ENCODE results near the gene MAML2.

Gene MAML2

DNA sequence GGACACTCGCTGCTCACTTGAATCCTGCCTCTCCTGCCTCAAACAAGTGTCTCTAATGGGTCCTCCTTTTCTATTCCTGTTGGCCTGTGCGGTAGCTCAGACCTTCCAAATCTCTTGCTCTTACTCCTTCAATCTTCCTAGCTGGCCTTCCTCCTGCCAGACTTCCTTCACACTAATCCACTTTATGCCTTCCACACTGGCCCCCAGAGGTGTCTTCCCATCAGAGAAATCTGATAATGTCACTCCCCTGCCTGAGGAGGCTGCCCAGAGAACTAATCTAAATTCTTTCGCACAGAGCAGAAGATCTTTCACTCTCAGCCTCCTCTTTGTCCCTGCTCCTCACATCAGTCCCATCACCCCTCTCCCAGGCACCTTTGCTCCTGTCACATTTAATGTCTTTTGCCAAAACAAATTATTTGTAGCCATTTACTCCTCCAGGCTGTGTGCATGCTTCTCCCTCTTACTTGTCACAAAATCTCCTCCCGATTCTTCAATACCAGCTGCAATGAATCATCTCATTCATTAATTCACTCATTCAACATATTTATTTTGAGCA lies 175.7 kb downstream of the MAML2 start:
- in situ Hi-C loops (cut with MboI; ENCODE audit: low sequenced_read_pairs): no loop called here

- in situ Hi-C loops (cut with MboI; ENCODE audit: low sequenced_read_pairs): no loop called here
Observed at GRCh38 chr11:96162816-96163499, 180.0 kb downstream of the MAML2 start.

GRCh38 chr11:96161307-96162089 lies 181.5 kb downstream of the MAML2 start:
- in situ Hi-C loops (cut with MboI; ENCODE audit: low sequenced_read_pairs): no loop called here

DNA sequence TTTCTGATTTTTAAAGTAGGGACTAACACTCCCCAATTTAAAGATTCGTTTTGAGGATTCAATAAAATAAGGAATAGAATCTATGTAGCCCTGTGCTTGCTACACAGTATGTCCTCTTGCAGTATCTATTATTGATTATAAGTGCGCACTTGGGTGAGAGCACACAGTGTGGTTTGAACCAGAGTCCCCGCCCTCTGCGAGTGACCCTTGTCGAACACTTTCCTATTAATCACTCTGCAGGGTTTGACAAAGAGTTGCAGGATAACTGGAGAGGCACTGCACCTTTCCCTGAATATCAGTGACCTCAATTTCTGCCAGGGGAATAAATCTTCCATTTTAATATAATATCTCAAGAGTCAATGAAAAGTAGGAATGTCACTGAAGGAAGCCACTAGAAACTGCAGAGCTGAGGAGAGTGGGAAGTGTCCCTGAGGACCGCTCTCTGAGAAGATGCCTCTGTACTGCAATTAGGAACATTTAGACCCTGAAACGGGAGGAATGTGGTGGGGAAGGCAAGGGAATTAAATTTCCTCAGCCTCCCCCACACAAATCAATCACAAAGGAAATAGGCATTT lies 182.2 kb downstream of the MAML2 start:
- in situ Hi-C loops (cut with MboI; ENCODE audit: low sequenced_read_pairs): no loop called here

- in situ Hi-C loops (cut with MboI; ENCODE audit: low sequenced_read_pairs): no loop called here
Observed at GRCh38 chr11:96159968-96160367, 183.0 kb downstream of the MAML2 start.

- in situ Hi-C loops (cut with MboI; ENCODE audit: low sequenced_read_pairs): no loop called here
Observed at GRCh38 chr11:96158126-96158525, 184.9 kb downstream of the MAML2 start.

- in situ Hi-C loops (cut with MboI; ENCODE audit: low sequenced_read_pairs): no loop called here
Observed at GRCh38 chr11:96157517-96157873, 185.5 kb downstream of the MAML2 start.

DNA sequence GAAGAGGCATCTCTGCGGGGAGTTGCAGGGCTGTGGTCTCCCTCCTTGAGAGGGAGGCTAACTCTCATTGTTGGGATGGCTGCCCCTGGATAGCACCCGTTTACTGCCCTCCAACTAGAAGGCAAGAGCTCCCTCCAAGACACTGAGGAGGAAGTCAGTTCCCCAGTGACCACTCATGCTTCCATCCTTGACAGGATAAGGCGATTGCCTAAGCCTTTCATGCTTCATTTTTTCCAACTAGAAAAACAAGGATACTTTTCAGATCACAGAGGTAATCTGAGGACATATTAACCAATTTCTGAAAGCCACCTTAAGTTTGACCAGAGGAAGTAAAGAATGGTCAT lies 186.6 kb downstream of the MAML2 start:
- in situ Hi-C loops (cut with MboI; ENCODE audit: low sequenced_read_pairs): no loop called here

- in situ Hi-C loops (cut with MboI; ENCODE audit: low sequenced_read_pairs): no loop called here
Observed at GRCh38 chr11:96155627-96156378, 187.2 kb downstream of the MAML2 start.

GRCh38 chr11:96154802-96155520 lies 188.0 kb downstream of the MAML2 start:
- in situ Hi-C loops (cut with MboI; ENCODE audit: low sequenced_read_pairs): no loop called here

DNA sequence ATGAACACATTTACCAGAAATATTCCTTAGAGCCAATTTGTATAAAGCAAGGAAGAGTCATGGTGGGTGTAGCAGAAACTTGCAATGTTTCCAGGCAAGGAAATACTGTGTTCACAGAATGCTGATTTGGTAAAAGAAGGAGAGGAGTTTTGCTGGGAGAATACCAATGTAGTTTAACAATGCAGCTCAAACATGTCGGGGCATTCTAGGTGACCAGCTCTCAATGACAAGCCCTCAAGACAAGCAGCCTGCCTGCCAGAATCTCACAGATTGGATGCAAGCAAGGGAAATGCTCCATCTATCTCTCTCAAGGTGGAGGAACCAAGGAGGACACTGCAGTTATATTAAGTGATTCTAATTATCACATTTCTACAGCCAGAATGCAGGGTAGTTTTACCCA lies 190.4 kb downstream of the MAML2 start:
- in situ Hi-C loops (cut with MboI; ENCODE audit: low sequenced_read_pairs): no loop called here

DNA sequence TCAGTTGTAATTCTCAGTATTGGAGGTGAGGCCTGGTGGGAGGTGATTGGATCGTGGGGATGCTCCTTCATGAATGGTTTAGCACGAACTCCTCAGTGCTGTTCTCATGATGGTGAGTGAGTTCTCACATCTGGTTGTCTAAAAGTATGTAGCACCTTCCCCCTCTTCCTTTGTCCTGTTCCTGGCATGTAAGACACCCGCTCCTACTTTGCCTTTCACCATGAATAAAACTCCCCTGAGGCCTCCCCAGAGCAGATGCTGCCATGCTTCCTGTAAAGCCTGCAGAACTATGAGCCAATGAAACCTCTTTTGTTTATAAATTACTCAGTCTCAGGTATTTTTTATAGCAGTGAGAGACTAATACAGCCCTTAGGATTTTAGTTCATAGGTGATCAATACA lies 191.5 kb downstream of the MAML2 start:
- in situ Hi-C loops (cut with MboI; ENCODE audit: low sequenced_read_pairs): no loop called here

- in situ Hi-C loops (cut with MboI; ENCODE audit: low sequenced_read_pairs): no loop called here
Observed at GRCh38 chr11:96150609-96151008, 192.4 kb downstream of the MAML2 start.

- in situ Hi-C loops (cut with MboI; ENCODE audit: low sequenced_read_pairs): no loop called here
Observed at GRCh38 chr11:96149743-96150555, 193.0 kb downstream of the MAML2 start.

- in situ Hi-C loops (cut with MboI; ENCODE audit: low sequenced_read_pairs): no loop called here
Observed at GRCh38 chr11:96147906-96148486, 195.0 kb downstream of the MAML2 start.

DNA sequence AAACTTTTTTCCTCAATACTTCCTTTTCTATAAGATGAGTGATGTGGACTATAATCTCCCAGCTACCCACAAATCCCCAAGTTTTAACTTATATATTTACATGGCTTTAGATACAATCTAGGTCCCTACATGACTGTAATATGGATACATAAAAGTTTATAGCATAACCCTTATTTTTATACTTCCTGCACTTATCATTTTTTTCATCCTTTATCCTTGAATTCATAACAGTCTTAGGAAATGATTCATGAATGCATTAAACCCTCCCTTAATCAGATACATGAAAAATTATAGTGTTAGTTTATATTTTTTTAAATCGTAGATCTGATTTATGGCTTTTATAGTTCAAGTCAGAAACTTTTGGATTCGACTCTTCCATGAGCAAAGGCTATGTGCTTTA lies 195.8 kb downstream of the MAML2 start:
- in situ Hi-C loops (cut with MboI; ENCODE audit: low sequenced_read_pairs): no loop called here

DNA sequence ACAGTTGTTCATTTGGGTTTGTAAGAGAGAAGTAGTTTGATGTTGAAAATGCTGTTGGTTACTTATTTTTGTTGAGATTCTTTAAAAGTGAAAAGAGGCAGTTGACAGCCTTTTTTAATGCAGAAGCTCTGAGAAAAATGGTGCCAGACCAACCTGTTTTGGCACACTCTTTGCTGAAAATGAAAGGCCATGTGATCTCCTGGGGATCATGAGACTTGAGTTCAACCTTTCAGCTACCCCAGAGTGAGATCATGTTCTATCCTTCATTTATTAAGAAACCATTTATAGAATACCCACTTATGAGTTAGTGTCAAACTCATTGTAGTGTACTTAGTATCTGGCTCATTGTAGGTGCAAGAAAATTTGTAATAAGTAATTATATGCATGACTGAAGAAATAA lies 196.2 kb downstream of the MAML2 start:
- in situ Hi-C loops (cut with MboI; ENCODE audit: low sequenced_read_pairs): no loop called here

DNA sequence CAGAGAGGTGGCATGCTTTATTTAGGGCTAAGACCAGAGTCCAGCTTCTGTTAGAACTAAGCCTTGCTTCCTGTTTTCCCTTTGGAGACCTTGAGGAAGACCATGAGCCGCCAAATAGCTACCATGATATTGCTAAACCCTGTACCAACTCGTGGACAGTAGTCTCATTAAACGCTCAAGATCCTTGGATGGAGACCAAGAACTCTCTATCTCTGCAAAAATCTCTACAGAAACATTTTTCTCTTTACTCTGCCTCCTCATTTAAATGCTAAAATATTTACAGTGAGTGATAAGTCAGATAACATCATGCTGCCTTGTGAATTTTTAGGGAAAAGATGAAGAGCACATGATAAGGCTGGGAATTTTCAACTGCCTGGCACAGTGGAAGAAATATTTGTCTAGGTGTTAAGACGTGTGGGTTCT lies 197.8 kb downstream of the MAML2 start:
- in situ Hi-C loops (cut with MboI; ENCODE audit: low sequenced_read_pairs): no loop called here

DNA sequence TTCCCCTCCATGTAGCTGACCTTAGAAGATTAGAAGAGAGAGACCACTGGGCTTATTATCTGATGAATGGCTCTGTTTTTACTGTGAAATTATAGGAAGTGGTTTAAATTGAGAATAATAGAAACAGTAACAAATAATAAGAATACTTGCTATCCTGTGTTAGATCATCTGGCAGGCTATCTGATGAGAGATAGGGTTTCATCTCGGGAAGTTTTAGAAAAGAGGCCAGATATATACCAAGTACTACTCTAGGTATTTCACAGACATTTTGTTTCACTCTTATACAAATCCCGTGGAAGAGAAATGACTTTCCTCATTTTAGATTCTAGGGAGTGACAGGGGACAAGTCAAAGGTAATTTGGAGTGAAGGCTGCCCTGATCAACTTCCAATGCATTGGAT lies 198.4 kb downstream of the MAML2 start:
- in situ Hi-C loops (cut with MboI; ENCODE audit: low sequenced_read_pairs): no loop called here
